DMS 273 (cell line): ENCODE data around the gene SPACA6.

Experiments
- DNase-seq: peaks from one replicate; lab custom pipeline; 2025; ENCODE audit not compliant: unreplicated experiment; lab: John Stamatoyannopoulos, UW

SPACA6 gene

DNA sequence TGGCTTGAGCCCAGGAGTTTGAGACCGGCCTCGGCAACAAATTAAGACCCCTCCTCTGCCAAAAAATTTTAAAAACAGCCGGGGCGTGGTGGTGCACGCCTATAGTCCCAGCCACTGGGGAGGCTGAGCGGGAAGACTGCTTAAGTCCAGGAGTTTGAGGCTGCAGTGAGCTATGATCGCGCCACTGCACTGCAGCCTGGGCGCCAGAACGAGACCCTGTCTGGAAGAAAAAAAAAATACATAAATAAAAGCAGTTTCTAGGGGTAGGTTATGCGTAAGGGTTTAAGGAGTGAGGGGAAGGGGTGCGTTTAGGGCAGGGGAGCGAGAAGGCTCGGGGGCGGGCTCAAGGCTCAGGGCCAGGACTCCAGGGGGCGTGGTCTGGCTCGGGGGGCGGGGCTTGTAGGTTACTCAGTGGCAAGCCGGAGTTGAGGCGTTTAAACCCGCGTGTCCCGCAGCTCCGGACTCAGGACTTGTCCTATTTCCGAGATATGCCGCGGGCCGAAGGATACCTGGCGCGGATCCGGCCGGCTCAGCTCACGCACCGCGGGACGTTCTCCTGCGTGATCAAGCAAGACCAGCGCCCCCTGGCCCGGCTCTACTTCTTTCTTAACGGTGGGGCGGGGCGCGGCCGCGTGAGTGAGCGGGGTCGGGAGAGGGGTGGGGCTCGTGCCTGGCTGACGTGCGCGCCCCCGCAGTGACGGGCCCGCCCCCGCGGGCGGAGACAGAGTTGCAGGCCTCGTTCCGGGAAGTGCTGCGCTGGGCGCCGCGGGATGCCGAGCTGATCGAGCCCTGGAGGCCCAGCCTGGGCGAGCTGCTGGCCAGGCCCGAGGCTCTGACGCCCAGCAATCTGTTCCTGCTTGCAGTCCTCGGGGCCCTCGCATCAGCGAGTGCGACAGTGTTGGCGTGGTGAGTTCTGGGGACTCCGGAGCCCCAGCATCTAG is 10.7 kb downstream of the SPACA6 start:
- DNase-seq = peak; percentile 97

DNA sequence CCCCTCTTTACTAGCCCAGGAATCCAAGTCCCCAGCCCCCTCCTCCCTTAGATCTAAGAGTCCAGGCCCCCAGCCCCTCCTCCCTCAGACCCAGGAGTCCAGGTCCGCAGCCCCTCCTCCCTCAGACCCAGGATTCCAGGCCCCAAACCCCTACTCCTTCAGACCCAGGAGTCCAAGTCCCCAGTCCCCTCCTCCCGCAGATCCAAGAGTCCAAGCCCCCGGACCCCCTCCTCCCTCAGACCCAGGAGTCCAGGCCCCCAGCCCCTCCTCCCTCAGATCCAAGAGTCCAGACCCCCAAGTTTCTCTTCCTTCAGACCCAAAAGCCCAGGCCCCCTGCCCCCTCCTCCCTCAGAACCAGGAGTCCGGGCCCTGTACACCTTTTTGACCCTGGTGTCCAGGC is 11.5 kb downstream of the SPACA6 start:
- DNase-seq = no peak

DNA sequence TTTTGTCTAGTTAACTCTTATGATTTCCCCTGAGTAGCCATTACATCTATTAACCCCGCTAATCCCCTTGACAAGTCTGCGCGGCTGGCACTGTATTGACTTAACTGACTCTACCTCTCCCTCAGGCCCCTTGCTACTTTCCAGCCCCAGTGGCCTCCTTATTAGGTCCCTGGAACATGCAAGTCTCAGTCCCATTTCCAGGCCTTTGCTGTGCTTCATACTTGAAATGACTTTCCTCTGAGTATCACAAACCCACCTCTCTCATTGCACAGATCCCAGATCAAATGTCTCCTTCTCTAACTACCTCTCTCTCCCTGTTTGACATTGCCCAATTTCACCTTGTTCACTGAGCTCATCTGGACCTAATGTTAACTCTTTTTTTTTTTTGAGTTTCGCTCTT is 13.2 kb downstream of the SPACA6 start:
- no peak for DNase-seq

DNA sequence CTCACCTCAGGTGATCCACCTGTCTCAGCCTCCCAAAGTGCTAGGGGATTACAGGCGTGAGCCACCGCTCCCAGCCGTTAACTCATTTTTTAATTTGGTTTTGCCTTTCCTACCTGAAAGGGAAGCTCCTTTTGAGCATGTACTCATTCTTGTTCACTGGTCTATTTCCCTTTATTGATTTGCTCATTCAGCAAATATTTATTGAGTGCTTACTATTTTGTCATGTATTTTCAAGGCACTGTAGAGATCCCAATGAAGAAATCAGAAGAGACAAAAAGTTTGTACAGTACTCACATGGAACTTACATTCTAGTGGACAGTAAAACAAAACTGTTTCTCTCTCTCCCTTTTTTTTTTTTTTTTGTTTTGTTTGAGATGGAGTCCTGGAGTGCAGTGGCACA is 13.8 kb downstream of the SPACA6 start:
- DNase-seq = no peak

DNA sequence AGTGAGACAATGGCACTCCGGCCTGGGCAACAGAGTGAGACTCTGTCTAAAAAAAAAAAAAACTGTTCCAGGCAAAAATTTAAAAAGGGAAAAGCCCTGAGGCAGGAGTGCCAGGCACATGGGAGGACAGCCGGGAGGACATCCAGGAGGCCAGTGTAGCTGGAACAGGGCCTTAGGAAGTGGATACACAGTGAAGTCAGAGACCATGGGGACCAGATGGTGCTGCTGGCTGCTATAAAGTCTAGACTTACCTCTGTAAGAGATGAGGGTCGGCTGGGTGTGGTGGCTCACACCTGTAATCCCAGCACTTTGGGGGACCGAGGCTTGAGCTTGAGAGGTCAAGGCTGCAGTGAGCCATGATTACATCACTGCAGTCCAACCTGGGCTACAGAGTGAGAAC is 15.7 kb downstream of the SPACA6 start:
- no peak for DNase-seq

DNA sequence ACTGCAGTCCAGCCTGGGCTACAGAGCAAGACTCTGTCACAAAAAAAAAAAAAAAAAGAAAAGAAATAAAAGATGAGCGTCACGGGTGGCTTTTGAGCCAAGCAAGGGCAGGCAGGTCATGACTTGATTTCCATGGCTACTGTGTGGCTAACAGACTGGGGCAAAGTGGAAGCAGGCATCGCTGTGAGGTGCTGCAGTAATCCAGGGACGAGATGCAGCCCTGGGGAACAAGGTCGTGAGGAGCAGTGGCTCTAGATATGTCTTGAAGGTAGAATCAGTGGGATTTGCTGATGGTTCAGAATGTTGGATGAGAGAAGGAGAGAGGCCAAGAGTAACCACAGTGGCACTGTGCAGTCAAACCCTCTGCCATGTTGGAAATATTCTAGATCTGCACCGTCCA is 16.4 kb downstream of the SPACA6 start:
- no peak for DNase-seq

DNA sequence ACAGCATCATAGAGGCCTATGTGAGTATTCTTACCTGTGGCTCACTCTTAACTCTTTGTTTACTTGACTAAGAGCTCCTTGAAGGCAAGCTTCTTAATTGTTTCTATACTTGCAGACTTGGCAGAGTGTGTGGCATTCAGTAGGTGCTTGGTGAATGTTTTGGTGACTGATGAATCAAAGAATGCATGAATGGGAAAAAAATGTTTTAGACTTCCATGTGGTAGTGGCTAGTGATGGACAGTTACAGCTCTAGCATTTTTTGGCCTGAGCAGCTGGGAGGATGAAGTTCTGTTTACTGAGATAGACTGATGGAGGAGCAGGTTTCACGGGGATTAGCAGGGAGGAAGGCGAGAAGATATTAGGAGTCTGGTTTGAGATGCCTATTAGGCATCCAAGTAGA is 17.0 kb downstream of the SPACA6 start:
- no peak for DNase-seq

DNA sequence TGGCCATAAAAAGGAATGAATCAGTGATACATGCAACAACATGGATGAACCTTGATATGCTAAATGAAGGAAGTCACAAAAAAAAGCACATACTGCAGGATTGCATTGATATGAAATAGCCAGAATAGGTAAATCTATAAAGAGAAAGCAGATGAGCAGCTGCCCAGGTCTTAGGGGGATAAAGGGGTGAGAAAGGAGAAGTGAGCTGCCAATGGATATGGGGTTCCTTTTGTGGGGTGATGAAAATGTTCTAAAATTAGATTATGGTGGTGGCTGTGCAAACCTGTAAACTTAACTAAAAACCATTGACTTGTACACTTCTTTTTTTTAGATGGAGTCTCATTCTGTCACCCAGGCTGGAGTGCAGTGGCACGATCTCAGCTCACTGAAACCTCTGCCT is 18.6 kb downstream of the SPACA6 start:
- no peak for DNase-seq

DNA sequence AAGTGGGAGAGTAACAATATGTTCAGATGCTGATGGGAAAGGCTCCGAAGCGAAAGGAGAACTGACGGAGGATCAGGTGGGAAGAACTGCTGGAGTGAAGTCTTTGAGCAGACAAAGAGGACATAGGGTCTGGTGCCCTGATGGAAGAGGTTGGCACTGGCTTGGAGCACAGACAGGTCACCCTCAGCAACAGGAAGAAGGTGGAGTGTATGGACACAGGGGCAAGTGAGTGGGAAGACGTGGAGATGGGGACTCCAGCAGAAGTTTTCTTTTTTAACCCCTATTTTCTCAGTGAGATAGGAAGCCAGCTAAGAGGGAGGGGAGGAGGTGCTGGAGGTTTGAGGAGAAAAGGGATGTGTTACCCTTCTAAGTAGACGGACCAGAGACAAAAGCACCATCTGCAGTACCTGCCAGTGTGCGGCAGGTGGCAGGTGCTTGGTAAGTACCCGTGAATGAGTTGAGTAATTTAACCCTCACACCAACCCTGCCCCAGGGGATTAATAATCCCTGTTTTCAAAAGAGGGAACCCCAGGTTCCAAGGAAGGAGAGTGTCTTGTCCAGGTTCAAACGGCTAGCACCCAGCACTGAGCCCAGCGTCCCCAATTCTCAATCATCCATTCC is 19.4 kb downstream of the SPACA6 start:
- peak; percentile 48 for DNase-seq

DNA sequence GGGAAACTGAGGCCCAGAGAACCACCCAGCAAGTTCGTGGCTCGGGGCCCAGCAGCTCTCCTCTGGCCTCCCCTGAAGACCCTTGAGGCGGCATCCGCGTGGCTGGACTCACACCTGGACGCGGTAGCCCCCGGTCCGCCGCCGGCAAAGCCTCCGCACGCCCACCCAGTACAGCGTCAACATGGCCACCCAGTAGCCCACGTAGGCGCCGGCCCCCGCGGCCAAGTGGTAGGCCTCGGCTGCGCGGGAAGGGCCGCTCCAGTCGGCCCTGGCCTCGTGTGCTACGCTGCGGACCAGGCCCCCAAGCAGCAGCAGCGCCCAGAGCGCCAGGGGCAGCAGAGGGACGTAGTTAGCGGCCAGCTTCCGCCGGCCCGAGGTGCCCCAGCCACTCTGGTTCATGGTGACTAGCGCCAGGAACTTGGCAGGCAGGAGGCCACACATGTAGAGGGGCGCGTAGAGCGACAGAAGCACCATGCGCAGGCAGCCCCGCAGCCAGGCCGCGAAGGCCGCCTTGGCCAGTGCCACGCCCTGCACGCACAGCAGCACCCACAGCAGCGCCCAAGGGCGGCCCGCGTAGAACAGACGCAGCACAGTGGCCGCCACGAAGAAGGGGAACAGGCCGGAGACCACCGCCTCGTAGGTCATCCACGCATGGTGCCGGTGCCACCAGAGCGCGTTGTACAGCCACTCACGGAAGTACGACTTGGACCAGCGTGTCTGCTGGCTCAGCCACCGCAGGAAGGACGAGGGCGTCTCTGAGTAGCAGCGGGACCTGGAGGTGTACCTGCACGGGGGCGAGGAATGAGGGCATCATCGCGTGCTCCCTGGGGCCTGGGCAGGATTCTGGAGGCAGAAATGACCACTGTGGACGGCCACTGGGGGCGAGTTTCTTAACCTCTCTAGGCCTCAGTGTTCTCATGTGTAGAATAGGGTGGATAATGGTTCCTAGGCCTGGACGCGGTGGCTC is 20.5 kb downstream of the SPACA6 start:
- no peak for DNase-seq

DNA sequence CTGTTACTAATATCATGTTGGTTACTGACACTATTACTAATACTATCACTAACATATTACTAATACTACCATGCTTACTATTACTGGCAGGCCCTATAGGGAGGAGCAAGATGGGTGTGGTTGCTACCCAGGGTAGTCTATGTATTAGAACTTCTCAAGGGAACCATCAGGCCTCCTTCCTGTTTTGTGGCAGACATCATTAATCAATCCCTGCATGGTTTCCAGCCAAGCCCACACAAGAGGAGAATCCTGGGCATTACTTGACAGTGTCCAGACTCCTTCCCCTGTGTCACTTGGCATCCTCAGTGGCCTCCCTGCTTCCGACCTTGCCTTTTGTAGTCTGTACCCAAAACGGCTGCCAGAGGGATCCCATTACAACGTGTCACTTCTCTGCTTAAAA is 21.7 kb downstream of the SPACA6 start:
- DNase-seq = no peak

DNA sequence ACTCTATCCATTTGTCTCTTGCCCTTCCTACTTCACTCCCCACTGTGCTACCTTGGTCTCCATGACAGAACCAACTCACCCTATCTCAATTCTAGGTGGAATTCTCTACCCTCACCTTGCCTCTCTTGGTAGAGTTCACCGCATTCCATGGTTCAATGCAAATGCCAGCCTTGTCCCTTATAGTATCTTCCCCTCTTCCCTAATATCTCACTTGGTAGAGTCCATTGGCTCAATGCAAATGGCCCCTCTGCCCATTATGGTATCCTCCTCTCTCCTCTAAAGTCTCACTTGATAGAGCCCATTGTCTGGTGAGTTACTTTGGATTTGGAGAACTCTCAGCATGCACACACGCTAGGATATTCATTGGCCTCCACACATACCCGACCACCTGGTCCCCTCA is 22.7 kb downstream of the SPACA6 start:
- no peak for DNase-seq

DNA sequence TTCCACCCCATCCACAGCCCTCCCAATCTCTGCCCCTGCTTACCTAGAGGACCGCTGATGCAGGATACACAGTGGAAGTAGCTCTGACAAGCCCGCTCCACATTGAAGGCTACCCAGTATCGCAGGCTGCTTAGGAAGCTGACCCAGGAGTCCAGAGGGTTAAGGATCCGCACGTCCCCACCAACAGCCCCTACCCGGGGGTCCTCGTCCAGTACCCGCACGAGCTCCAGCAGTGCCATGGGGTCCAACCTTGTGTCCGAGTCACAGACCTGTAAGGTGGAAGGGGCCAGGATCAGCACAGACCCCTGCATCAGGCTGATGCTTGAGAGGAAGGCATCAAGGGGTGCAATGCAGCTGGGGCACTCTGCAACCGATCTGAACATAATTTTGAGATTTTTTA is 23.8 kb downstream of the SPACA6 start:
- DNase-seq = no peak

DNA sequence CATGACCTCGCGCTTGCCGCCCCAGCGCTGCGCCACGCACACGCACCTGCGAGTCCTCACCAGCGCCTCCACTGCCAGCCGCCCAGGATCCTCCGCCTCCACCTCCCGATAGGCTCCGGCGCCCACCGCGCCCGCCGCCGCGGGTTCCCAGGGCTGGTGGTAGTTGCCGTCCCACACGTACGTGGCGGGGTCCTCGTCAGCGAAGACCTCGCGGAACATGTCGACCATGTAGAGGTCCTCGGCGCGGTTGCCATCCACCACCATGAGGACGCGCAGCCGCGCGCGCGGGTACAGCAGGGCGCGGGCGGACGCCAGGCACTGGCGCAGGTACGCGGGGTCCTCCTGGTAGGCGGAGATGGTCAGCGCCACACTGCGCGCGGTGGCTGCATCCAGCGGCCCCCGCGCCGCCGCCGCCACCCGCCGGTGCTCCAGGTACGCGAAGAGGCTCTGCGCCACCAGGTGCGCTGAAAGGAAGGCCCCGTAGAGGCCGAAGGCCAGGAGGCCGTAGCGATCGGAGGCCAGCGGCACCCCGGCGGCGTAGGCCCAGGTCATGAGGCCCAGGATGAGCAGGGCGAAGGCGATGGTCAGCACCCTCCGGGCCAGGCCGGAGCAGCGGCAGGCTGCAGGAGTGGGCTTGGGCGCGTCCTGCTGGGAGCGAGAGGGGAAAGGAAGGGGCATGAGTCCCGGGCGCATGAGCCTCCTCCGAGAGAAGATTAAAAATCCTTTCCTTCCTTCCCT is 26.3 kb downstream of the SPACA6 start:
- no peak for DNase-seq

DNA sequence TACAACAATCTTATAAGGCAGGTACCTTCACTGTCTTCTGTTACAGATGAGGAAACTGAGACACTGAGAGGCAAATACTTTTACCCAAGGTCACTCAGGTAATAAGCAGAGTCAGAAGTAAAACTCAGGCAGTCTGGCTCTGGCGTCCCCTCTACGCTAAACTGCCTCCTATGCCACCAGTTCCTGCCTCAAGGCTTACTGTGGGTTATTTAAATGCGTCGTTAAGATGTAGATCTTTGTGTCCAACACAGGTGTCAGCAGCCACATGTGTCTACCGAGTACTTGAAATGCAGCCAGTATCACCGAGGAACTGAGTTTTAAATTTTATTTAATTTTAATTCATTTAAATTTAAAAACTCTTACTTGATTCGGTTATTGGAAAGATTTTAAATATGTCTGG is 28.8 kb downstream of the SPACA6 start:
- no peak for DNase-seq

DNA sequence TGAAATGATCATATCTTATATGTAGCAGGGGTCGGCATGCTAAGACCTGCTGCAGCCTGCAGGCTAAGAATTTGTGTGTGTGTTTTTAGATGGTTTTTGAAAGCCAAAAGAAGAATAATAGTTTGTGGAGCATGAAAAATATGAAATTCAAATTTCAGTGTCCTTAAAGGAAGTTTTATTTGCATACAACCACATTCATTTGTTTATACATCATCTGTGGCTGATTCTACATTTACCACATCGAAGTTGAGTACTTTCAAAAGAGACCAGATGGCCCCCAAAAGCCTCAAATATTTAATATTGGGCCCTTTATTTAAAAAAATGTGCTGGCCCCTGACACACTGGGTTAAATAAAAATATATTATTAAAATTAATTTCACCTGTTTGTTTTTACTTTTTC is 29.4 kb downstream of the SPACA6 start:
- no peak for DNase-seq

DNA sequence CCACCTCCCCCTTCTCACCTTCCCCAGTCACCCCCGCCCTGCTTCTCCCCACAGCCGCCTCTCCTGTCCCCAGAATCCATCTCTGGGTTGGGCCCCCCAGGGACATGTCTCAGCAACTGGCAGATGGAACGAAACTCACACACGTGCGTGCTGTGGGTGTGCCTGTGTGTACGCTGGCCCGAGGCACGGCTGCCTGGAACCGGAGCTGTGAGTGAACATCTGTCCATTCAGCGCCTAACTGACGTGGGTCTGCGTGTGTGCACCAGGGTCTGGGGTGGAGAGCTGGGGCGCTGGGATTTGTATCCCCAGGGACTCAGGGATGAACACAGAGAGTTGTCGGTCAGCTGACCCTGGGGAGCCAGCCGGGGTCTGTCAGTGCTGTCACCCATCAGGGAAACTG is 31.4 kb downstream of the SPACA6 start:
- DNase-seq = no peak

DNA sequence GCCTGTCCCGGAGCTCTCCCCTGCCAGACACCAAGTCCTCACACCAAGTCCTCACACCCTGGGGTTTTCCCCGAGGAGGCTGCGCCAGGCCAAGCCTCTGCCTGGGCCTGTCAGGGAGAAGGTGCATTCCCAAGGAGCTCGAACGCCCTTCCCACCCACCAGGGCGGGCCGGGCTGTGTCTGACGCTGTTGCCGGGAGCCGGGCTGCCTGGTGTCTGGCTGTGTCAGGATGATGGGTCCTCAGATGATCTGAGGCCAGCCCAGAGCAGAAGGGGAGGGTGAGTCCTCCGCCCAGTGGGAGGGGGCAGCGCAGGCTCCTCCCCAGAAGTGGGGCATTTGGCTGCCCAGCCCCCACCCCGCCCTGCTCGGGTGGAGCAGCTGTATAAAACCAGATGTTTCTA is 32.9 kb downstream of the SPACA6 start:
- no peak for DNase-seq

DNA sequence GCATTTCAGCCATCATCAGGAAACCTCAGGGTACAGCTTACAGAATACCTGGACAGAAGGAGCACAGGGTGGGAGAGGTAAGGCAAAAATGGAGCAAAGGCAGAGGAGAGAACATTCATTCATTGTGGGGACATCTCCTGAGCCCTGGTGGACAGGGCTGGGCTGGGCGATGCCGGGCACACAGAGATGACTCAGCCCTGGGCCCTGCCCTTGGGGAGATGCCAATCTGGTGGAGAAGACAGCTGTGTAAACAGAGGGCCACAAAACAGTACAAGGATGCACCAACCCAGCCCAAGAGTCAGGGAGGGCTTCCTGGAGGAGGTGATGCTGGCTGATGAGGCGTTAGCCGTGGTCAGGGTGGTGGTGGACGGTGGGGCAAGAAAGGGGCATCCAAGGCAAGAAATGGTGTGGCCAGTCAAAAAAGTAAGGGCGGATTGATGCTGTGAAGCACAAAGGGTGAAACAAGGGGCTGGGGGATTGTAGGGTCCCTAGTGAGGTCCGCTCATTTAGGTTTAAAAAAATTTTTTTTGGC is 34.3 kb downstream of the SPACA6 start:
- DNase-seq = no peak

DNA sequence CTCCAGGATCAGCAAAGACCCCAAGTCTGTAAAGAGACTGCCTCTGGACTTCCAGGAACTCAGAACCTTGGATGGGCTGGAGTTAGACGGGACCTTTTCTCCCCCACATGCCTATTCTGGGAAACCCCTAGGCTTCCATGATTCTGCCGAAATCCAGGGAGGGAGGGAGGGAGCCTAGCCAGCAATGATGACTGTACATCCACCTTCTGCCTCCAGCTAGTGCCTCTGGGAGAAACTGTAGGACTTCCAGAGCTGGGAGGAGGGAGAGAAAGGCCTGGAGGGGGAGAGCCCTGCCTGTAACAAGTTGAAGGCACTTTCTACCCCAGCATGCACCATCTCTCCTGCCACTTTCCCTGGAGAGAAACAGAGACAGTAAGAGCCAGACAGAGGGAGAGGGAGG is 36.7 kb downstream of the SPACA6 start:
- no peak for DNase-seq
